ENCODE results near the gene BPIFA3.

Gene BPIFA3

DNA sequence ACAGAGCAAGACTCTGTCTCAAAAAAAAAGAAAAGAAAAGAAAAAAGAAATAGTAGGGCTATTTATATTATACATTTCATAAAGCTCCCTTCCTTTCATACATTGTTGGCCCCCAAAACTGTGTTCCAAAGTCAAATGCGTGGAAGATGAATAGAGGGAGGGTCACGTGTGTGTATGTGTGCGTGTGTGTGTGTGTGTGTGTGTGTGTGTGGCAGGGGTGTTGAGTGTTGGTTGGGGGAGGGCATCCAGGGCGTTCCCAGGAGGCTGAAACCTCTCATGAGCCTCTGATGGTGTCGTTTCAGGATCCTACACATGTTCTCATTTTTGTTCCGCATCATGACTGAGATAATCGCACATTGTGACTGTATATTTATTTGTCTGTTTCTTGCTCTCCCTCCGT lies 58.1 kb downstream of the BPIFA3 start:
- no peak for TF ChIP-seq CTCF (IDR thresholded peaks at IDR 0.05; ENCODE audit: borderline replicate concordance, control extremely low read depth, extremely low read depth, insufficient read depth, missing control alignments)
- DNase-seq (ENCODE audit: low spot score), result no peak
- in situ Hi-C loops (cut with MboI; ENCODE audit: low sequenced_read_pairs, unreplicated experiment), result no loop called here

DNA sequence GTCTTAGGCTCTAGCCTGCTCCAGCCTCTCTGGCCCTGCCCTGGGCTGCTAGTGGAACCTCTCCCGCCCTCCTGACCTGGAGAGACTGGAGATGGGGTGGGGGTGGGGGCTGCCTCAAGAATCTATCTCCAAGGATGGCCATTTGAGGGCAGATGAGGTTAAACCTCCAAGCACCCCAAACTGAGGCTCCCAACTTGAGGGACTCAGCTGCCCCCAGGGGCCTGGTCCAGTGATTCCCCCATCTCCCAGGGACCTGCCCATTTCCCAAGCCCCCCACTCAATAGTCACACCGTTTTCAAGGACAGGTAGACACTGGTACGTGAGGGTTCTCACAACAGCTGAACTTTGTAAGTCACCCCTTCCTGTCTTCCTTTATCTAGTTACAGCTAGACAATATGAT lies 58.7 kb downstream of the BPIFA3 start:
- no peak for TF ChIP-seq CTCF (IDR thresholded peaks at IDR 0.05; ENCODE audit: borderline replicate concordance, control extremely low read depth, extremely low read depth, insufficient read depth, missing control alignments)
- no peak for DNase-seq (ENCODE audit: low spot score)
- in situ Hi-C loops (cut with MboI; ENCODE audit: low sequenced_read_pairs, unreplicated experiment), result no loop called here

DNA sequence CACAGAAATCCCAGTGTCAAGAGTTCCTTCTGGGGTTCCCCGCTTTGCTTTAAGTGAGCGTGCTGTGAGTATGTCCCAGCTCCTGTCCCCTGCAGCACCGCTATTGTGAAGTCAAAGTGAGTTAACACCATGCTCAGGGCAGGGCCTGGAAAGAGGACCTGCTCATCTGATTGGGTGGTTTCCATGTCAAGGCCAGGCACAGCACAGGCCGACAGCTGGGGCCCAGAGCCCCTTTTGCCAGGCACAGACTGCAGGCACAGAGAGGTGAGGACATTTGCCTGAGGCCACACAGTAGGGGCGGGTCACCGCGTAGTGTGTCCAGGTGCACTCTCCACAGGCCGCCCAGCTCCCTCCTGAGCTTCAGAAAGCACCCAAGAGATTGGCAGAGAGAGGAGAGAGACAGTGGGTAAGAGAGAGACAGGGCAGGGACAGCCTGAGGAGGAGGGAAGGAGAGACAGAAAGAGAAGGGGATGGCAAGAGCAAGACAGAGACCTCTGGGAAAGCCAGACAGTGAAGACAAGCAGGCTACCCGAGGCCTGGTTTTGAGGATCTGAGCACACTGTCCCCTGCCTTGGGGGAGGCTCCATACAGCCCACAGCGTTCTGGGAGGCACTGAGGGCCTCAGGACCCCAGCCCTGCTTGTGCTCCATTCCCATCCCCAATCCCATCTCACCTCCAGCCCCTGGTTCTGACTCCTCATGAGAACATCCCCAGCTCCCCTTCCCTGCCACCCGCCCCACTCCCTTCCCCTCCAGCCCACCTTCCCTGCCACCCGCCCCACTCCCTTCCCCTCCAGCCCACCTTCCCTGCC lies 59.4 kb downstream of the BPIFA3 start:
- in situ Hi-C loops (cut with MboI; ENCODE audit: low sequenced_read_pairs, unreplicated experiment), result no loop called here
- no peak for DNase-seq (ENCODE audit: low spot score)
- TF ChIP-seq CTCF (IDR thresholded peaks at IDR 0.05; ENCODE audit: borderline replicate concordance, control extremely low read depth, extremely low read depth, insufficient read depth, missing control alignments), result no peak
